ENCODE results near the gene OVAAL. TPM values are rescaled to one million over a fixed set of nuclear protein-coding genes. Genes with fewer than 3 reads are reported as not detected.

OVAAL gene
- total and polyA plus RNA-seq, 2 donors (not counting 3 experiments of a cell fraction or from before 2014, with no cell fraction given) = 0.04 TPM; not detected in 1

DNA sequence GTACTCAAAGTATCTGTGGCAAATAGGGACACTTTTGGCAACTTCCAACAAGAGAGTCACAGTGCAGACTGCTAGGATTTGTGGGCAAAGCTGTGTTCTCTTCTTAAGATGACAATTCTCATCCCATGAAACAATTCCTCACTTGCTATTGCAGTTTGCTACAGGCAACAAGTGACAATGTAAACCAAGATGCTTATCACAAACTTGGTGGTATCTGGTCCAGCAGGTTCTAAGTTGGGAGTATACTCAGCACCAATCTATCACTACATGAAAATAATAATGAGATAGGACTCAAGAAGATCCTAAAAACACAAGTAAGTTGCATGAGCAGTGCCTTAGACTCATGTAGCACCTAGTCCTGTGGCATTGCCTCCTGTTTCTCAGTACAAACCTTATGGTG is 3.4 kb upstream of the OVAAL start:
- Histone ChIP-seq H3K36me3 (ENCODE audit: control insufficient read depth in 2 of 2, extremely low read depth in 1 of 2, insufficient read depth in 2 of 2, low read length in 2 of 2) (no peaks in the 10 kb centered on the region), H3K9ac (replicated peaks; ENCODE audit: extremely low read depth, insufficient read depth, low read length) (no peak overlapping the region), H4K20me1 (replicated peaks; ENCODE audit: control insufficient read depth, extremely low read depth, insufficient read depth, low read length) (no peaks in the 10 kb centered on the region), H2AFZ (ENCODE audit: low read depth, low read length) (no peak overlapping the region), H3K4me3 (replicated peaks in 1 of 3; ENCODE audit: insufficient read depth in 1 of 3, low read depth in 1 of 3, low read length in 3 of 3) (no peak overlapping the region), H3K27ac (ENCODE audit: insufficient read depth, low read depth, low read length) (no peak overlapping the region), H3K9me3 (replicated peaks; ENCODE audit: control insufficient read depth, insufficient read depth, low read length) (no peaks in the 10 kb centered on the region), H3K9me1 (replicated peaks; ENCODE audit: control insufficient read depth, extremely low read depth, insufficient read depth, low read length) (no peaks in the 10 kb centered on the region), H3K79me2 (ENCODE audit: control insufficient read depth, insufficient read depth, low read length) (no peaks in the 10 kb centered on the region), H3K4me1 (ENCODE audit: control insufficient read depth, extremely low read depth, insufficient read depth, low read length) (no peaks in the 10 kb centered on the region), H3K27me3 (ENCODE audit: control insufficient read depth in 2 of 2, insufficient read depth in 2 of 2, low read length in 2 of 2) (peaks cover 0 to 9% of the 10 kb centered on the region in 2 experiments), H3K4me2 (ENCODE audit: insufficient read depth, low read length) (no peak overlapping the region)
- dilution Hi-C loops (cut with MboI; ENCODE audit: extremely low pct_ligation_motif_present, low sequenced_read_pairs) (no loop called here), intact Hi-C loops (cut with micrococcal nuclease) (no loop called here)
- DNase-seq (ENCODE audit: low read depth, low spot score) = no peak
- FAIRE-seq = no peak
- no peak for TF ChIP-seq GATA2 (IDR thresholded peaks at IDR 0.05; ENCODE audit: insufficient read depth, insufficient read length, low read depth, low read length)
- TF ChIP-seq, protein P1, sequence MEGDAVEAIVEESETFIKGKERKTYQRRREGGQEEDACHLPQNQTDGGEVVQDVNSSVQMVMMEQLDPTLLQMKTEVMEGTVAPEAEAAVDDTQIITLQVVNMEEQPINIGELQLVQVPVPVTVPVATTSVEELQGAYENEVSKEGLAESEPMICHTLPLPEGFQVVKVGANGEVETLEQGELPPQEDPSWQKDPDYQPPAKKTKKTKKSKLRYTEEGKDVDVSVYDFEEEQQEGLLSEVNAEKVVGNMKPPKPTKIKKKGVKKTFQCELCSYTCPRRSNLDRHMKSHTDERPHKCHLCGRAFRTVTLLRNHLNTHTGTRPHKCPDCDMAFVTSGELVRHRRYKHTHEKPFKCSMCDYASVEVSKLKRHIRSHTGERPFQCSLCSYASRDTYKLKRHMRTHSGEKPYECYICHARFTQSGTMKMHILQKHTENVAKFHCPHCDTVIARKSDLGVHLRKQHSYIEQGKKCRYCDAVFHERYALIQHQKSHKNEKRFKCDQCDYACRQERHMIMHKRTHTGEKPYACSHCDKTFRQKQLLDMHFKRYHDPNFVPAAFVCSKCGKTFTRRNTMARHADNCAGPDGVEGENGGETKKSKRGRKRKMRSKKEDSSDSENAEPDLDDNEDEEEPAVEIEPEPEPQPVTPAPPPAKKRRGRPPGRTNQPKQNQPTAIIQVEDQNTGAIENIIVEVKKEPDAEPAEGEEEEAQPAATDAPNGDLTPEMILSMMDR (IDR thresholded peaks at IDR 0.05; ENCODE audit: extremely low read depth in 1 of 2, insufficient read depth in 1 of 2, low read depth in 1 of 2, low read length in 2 of 2) = no peak
- TF ChIP-seq POLR2AphosphoS5 (IDR thresholded peaks at IDR 0.05; ENCODE audit: insufficient read depth, low read depth, low read length) = no peak
- TF ChIP-seq EZH2 (IDR thresholded peaks at IDR 0.05; ENCODE audit: borderline replicate concordance, low read depth, low read length, severe bottlenecking) = no peak
- no peak for TF ChIP-seq POLR2A (IDR thresholded peaks at IDR 0.05; ENCODE audit: low read depth, low read length)
- no peak for TF ChIP-seq MYC (IDR thresholded peaks at IDR 0.05; ENCODE audit: low read depth, low read length)
- TF ChIP-seq FOS (IDR thresholded peaks at IDR 0.05; ENCODE audit: borderline replicate concordance, insufficient read depth, low read length) = no peak
- TF ChIP-seq, protein P2, sequence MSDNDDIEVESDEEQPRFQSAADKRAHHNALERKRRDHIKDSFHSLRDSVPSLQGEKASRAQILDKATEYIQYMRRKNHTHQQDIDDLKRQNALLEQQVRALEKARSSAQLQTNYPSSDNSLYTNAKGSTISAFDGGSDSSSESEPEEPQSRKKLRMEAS (IDR thresholded peaks at IDR 0.05; ENCODE audit: insufficient read depth, insufficient read length) = no peak
- ChIA-PET CTCF (no interaction called here), POLR2A (no interaction called here)
- no TSS peak for BruUV-seq (replicated peaks)
